ENCODE results near the gene KATNB1.
"Not testable (repeated sequence)": the region's sequence is repeated elsewhere in the genome, so short reads cannot be mapped to it uniquely, and the experiment has no call there.

The KATNB1 gene

DNA sequence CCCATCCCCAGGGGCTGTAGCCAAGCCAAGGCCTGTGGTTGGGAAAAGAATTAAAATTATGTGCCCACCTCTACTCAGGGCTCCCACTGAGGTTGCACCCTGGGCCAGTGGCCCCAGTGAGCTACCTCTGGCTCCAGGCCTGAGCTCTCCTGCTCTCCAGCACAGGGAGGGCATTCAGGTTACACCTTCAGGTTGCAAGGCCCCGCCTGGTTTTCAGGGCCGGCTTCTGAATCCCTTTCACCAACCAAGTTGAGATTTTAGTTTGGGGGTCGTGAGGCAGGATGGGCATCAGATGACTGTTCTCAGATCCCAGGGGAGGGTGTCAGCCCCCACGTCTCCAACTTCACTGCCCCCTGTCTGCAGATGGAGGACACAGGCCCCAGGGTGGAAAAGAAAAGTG is 8.0 kb upstream of the KATNB1 start:
- DNase-seq = no peak

DNA sequence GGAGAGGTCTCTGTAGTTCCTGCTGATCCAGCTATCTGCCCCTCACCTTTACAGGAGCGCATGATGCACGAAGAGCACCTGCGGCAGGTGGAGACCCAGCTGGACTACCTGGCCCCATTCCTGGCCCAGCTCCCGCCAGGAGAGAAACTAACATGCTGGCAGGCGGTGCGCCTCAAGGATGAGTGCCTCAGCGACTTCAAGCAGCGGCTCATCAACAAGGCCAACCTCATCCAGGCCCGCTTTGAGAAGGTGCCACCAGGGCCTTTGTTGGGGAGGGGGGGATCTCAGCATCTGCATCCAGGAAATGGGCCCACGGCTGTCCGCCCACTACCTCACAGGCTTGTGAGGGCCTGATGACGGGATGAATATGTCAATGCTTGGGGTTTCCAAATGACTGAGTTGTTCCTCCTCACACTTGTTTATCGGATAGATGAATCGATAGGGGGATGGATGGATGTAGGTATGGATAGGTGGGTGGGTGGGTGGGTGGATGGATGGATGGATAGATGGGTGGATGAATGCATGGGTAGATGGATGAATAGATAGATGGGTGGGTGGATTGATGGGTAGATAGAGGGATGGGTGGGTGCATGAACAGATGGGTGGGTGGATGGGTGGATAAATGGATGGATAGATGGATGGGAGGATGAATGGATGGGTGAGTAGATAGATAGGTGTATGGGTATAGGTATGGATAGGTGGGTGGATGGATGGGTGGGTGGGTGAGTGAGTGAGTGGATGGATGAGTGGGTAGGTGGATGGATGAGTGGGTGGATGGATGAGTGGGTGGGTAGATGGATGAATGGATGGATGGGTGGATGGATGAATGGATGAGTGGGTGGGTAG is 7.0 kb upstream of the KATNB1 start:
- no peak for DNase-seq

DNA sequence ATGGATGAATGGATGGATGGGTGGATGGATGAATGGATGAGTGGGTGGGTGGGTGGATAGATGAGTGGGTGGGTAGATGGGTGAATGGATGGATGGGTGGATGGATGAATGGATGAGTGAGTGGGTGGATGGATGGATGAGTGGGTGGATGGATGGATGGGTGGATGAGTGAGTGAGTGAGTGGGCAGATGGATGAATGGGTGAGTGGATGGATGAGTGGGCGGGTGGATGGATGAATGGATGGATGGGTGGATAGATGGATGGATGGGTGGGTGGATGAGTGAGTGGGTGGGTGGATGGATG is 6.4 kb upstream of the KATNB1 start:
- DNase-seq = no peak

DNA sequence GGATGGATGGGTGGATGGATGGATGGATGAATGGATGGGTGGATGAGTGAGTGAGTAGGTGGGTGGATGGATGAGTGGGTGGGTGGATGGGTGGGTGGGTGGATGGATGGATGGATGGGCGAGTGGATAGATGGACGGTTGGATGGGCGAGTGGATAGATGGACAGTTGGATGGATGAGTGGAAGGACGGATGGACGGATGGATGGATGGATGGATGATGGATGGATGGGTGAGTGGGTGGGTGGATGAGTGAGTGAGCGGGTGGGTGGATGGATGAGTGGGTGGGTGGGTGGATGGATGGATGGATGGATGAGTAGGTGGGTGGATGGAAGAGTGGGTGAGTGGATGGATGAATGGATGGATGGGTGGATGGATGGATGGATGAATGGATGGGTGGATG is 5.7 kb upstream of the KATNB1 start:
- DNase-seq = not testable (repeated sequence)

DNA sequence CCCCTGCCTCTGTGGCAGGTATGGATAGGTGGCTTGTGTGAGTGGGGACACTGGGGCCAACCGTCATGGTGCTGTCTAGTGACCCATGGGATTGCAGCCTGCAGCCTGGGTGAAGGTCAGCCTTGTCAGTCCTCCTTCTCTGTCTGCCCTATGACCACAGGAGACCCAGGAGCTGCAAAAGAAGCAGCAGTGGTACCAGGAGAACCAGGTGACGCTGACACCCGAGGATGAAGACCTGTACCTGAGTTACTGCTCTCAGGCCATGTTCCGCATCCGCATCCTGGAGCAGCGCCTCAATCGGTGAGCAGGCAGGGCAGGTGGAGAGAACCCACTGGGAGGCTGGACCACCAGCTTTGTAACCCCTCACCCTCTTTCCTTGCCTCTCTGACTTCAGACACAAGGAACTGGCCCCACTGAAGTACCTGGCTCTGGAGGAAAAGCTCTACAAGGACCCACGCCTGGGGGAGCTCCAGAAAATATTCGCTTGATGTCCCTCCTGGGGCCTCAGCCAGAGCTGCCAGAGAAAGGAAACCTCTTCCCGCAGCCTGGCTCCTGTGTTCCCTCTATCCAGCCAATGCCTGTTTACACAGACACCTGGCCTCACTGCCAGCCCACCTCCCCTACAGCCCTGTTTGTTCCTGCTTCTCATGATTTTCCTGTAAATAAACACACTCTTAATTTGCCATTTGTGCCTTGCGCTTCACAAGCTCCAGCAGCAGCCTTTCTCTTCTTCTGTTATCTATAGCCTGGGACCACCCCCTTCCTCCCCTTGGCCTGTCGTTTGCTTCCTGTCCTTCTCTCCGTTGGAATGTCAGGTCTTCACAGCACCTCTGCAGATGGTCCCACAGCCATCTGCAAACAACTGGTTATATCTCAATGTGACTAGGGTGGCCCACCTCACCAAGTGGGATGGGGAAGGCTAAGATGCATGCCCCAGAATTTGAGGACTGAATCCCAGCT is 4.5 kb upstream of the KATNB1 start:
- no peak for DNase-seq

DNA sequence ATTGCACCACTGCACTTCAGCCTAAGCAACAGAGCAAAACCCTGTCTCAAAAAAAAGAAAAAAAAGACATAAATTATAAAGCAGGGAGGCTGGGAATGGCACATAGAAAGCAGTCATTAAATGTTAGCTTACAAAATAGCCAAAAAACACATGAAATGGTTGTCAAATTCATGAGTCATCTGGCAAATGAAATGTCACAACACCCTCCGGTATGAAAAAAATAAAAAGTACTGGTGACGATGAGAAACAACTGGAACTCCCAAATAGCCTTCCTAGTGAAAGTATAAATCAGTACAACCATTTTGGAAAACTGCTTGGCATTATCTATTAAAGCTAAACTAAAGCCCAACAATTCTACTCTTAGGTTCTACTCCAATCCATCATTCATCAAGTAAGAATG is 3.5 kb upstream of the KATNB1 start:
- DNase-seq = no peak

DNA sequence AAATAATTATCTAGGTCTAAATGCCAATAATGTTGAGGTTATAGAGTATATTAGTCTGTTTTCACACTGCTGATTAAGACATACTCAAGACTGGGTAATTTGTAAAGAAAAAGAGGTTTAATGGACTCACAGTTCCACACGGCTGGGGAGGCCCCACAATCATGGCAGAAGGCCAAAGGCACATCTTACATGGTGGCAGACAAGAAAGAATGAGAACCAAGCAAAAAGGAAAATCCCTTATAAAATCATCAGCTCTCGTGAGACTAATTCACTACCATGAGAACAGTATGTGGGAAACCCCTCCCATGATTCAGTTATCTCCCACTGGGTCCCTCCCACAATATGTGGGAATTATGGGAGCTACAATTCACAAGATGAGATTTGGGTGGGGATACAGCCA is 2.9 kb upstream of the KATNB1 start:
- DNase-seq = no peak

DNA sequence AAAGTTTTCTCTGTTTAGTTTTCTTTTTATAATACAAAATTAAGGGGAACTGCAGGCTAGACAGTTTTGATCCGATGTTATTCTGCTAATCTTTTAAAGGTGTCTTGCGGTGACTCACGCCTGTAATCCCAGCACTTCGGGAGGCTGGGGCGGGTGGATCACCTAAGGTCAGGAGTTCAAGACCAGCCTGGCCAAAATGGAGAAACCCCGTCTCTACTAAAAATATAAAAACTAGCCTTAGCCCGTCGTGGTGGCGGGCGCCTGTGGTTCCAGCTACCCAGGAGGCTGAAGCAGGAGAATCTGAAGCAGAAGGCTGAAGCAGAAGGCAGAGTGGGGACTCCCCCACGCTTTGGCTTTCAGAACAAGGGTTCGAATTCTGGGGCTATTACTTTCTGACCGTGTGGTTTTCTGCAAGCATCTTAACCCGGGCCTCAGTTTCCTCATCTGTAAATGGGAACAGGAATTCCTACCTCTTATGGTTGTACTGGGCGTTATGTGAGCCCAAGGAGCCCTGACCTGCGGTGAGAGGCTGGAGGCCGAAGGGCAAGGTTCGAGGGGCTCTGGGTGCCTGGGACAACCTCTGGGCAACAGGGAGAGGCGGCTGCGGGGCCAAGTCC is 1.2 kb upstream of the KATNB1 start:
- DNase-seq = no peak

DNA sequence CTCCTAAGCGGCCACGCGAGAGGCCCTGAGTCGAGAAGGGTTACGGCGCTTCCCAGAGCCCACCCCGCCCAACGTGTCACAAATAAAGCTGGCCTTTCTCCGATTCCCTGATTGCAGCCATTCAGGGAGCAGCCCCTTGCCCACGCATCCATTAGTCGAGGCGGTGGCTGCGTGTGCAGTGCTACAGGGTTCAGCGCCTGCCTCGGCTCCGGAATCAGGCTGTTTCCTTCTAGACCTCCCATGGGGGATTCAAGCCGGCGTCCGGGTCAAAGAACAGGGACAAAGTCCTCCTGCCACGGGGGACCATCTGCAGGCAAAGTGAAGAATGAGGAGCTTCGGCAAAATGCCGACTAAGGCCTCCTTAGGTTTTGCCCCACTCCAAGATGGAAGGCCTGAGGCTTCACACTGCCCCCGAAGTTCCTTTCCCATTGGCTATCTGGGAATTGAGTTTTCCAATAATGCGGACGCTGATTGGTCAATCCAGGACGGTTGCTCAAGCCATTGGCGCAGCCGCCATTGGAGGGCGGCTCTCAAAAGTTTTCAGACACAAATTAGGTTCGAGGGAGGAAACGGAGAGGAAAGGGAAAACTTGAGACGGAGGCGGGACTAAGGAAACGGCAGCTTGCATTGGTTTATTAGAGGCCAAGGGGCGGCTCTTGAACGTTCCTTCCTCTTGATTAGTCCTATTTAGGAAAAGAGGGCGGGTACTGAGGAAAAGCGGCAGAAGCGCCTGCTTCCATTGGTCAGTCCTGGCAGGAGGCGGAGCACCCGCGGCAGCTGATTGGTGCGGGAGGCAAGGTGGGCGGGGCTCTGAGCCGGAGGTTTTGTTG is 430 bp upstream of the KATNB1 start:
- peak; percentile 94 for DNase-seq

DNA sequence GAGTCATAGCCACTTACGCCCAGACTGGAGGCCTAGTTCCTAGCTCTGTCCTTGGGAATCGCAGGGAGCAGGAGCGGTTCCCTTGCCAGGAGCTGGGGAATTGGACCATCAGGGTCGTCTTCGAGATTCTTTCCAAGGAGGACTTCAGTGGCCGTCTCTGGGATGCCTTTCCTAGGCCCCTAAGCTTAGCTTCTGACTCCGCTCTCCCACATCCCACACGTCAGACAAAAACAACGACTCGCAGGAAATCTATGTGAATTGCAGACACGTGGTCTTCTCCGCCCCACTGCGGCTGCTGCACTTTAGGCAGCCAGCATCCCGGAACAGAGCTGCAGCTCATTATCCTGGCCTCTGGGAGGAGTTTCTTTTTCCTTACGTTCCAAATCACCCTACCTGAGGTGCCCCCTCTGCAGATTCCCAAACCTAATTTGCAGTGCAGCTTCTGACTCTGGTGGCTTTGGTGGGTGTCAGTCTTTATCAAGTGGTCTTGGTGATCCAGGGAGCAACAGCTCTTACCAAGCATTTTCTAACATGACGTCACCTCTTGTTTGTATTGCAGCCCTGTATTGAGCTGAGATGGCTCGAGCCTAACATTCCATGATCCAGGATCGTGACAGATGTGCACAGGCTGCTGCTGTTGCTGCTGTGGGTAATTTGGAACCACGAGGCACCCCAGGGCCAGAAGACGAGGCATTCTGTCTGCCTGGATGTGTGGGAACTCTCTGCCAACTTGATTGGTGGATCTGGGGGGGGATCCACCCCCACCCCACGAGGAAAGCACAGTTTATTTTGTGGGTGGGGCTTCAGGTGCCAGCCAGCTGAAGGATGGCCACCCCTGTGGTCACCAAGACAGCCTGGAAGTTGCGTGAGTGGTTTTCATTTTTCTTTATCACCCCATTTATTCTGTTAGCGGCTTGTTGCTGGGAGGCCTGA is 1.1 kb downstream of the KATNB1 start:
- DNase-seq = peak; percentile 17

DNA sequence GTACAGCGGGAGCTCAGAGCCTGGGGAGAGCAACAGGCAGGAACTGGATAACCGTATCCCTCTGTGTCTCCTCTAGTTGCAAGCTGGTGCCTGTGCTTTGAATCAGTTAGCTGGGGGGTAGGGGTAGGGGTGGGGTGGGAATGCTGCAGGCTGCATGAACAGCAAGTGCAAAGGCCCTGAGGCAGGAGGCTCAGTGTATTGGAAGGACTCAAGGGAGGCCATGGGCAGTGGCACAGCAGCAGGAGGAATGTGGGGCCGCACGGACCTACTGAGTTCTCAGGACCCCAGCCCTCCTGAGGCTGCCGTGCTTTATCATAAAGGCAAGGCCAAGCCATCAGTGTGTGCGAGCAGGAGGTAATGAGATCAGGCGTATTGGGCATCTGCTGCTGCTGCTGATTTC is 3.3 kb downstream of the KATNB1 start:
- no peak for DNase-seq

DNA sequence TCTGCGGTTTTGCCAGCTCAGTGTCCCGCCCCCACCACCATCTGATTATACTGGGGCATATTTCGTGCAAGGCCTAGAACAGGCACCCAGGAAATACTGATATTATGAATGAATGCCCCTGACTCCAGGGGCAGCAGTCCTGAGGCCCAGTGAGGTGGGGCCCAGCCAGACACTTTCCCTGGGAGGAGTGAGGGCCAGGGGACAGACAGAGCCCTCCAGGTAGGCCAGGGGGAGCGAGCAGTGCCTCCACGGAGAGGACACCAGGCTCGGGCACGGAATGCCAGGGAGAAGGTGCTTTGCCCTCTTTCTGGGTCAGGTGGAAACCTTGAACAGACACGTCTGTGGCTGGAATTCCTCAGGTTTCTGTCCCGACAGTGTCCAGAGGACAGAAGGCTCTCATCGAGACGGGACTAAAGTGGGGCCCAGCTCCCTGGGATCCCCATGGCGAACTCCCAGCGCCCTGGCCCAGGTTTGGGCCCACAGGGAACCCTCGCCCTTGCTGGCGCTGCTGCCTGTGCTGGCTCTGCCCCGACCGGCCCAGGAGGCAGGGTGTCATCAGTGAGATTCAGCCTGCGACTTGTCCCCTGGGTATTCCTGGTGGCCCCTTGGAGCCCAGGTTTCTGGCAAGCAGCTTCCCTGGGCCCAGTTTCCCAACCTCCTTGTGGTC is 4.3 kb downstream of the KATNB1 start:
- no peak for DNase-seq

DNA sequence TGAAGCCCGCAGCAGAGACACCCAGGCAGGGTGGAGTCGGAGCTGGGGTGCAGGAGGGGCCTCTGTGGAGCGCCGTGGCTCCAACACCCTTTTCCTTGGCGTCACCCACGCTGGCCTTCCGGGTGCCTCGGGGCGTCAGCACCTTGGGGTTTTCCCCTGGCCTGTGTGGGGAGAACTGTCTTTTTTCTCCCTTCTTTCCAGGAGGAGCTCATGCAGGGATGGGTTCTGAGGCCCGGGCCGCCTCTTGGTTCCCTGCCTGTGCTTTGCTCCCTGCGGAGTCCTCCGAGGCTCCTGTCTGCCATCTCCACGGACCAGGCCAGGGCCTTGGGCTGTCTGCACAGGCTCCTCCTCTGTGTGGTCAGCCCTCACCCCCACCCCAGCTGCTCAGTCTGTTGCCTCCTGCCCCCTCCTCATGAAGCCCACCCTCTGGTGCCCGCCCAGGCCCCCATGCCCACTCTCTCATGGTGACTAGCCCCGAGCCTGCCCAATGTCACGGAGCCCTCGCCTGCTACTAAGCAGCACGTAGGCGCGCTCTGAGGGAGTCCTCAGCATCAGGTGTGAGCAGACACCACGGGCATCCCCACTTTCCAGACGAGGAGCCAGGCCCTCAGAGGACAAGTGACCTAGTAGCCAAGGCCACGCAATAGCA is 5.0 kb downstream of the KATNB1 start:
- no peak for DNase-seq

DNA sequence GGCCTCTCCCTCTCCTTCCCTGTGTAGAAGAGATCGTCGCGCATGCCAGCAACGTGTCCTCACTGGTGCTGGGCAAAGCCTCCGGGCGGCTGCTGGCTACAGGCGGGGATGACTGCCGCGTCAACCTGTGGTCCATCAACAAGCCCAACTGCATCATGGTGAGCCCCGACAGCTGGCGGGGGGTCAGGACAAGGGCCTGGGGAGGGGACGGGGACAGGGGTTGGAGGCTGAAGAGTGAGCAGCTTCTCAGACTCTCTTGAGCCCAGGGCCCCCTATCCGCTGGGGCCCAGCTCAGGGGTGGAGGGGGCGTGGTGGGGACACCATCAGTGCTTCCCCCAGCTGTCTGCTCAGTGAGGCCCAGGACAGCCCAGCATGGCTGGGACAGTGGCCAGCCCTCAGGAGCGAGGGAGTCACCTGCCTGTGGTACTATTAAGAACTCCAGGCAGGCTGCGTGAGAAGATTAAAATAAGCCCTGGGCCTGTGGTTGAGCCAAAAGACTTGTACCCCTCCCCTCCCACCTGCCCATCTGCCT is 6.2 kb downstream of the KATNB1 start:
- no peak for DNase-seq

DNA sequence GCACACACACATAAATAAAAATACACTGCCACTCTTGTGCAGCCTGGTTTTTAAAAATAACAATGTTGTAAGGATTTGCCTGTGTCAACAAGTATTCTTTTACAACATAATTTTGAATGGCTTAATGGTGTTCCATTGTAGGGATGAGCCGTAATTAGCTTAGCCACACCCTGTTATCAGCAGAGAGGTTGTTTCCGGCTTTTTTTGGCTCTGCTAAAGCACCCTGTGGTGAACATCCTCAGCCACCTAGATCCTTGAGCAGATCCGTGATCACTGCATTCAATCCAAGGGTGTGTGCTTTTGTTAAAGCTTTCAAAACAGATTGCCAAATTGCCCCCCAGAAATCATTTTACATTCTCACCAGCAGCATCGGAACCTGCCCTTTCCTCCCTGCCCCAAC is 7.0 kb downstream of the KATNB1 start:
- no peak for DNase-seq

DNA sequence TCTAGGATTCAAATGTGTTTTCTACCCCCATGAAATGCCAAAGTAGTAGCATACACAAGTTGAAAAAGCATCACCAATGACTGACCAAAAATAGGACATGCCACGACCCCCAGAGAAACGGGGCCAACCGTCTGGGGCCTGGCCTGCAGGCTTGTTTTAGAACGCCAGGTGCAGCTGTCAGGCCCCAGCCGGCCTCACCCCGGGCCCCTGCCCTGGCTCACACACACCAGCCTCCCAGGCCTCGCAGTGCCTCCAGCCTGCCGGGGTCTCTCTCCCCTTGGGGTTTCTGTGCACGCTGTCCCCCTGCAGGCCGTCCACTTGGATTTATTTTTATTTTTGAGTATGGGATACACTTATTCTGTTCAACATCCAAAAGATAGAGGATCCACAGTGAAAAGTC is 7.9 kb downstream of the KATNB1 start:
- DNase-seq = no peak

DNA sequence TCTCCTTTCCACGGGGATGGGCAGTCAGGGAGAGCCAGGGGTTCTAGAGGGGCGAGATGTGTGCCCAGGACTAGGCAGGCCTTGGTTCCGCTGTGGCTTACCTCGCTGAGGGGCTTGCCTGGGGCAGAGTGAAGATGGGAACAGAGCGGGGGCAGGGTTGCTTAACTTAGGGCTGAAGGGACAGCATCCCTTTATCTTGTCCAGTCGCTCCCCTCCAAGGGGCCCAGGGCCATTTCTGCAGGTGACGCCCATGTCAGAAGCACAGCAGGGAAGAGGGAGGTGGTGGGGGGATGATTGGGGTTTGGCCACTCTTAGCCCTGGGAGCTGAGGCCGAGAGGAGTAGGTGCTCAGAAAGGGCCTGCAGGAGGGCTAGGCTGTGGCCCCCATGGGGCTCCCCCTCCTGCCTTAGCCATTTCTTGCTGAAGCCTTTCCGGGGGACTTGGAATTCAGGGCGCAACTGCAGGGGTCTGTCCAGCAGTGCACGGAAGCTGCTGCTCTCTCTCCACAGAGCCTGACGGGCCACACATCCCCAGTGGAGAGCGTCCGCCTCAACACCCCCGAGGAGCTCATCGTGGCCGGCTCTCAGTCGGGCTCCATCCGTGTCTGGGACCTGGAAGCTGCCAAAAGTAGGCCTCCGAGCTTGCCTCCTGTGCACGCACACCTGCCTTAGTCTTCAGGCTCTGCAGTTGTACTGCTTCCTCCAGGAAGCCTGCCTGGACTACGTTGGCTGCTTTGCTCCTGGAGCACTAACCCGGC is 8.5 kb downstream of the KATNB1 start:
- no peak for DNase-seq

DNA sequence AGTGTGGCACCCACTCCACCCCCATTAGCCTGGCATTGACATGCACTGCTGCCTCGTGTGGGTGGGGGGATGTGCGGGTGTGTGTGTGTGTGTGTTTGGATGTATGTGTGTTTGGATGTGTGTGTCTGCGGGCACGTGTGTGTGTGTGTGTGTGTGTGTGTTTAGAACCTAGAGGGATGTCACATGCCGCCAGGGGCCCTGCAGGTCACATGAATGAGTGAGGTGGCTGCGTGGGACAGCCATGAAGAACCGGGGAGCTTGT is 9.0 kb downstream of the KATNB1 start:
- no peak for DNase-seq

DNA sequence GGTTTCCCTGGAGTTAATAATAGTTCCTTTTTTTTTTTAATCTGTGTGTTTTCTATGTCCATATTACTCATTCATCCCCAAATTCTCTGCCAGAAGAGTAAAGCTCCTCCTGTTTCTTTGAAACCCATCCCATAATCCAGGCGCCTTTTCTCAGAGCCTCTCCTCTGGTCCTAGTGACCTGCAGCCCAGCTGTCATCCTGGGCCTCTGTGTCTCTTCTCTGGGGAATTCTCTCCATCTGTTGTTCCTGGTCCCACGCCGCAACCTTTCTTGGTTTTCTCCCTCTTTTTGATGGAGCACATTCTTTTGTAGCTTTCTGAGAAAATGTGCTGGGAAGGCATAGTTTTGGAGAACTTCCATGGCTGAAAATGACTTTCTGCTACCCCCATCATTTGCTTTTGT is 10.2 kb downstream of the KATNB1 start:
- no peak for DNase-seq

DNA sequence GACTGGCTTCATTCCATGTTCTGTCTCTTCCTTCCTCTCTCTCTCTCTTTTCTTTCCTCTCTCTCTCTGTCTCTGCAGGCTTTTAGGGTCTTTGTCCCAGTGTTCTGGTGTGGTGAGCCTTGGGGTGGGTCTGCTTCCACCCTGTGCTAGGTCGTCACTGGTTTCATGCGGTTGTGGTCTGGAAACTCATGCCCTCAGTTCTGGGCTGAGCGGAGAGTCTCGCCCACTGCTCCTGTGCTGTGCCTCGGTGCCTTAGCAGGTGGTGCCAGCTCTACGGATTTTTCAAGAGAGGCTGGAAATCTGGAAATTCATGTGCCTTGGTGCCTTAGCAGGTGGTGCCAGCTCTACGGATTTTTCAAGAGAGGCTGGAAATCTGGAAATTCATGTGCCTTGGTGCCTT is 10.7 kb downstream of the KATNB1 start:
- DNase-seq = not testable (repeated sequence)
